ENCODE results near the gene HPCAL4. TPM values are rescaled to one million over a fixed set of nuclear protein-coding genes. Genes with fewer than 3 reads are reported as not detected.

The HPCAL4 gene
- total RNA-seq, 1 donor from 2014 or later: 0.49 TPM

- Mint-ChIP-seq H3K9me3 (no peaks in the 10 kb centered on the region), H3K4me3 (no peak overlapping the region), H3K27ac (ENCODE audit: unreplicated experiment) (no peak overlapping the region), H3K27me3 (ENCODE audit: low read depth) (peaks cover 97% of the 10 kb centered on the region), H3K4me1 (no peaks in the 10 kb centered on the region), H3K36me3 (ENCODE audit: low read depth) (no peaks in the 10 kb centered on the region)
- TF ChIP-seq CTCF (conservative IDR thresholded peaks at IDR 0.05): no peak
- DNase-seq (ENCODE audit: low read depth, low spot score): no peak
Measured at GRCh38 chr1:39732730-39733129, 41.5 kb upstream of the HPCAL4 start.

- Mint-ChIP-seq H3K27ac (ENCODE audit: unreplicated experiment) (no peak overlapping the region), H3K9me3 (no peaks in the 10 kb centered on the region), H3K27me3 (ENCODE audit: low read depth) (peaks cover 99% of the 10 kb centered on the region), H3K4me3 (no peak overlapping the region), H3K4me1 (no peaks in the 10 kb centered on the region), H3K36me3 (ENCODE audit: low read depth) (no peaks in the 10 kb centered on the region)
- DNase-seq (ENCODE audit: low read depth, low spot score): no peak
- no peak for TF ChIP-seq CTCF (conservative IDR thresholded peaks at IDR 0.05)
Measured at GRCh38 chr1:39729842-39730241, 38.6 kb upstream of the HPCAL4 start.

- peaks cover 99% of the 10 kb centered on the region for H3K27me3 Mint-ChIP-seq (ENCODE audit: low read depth)
Measured at GRCh38 chr1:39729030-39729429, 37.8 kb upstream of the HPCAL4 start.

GRCh38 chr1:39727932-39728317 is 36.7 kb upstream of the HPCAL4 start:
- H3K27ac Mint-ChIP-seq (ENCODE audit: unreplicated experiment): no peak overlapping the region
- no peaks in the 10 kb centered on the region for H3K9me3 Mint-ChIP-seq
- no peaks in the 10 kb centered on the region for H3K4me1 Mint-ChIP-seq
- no peak for TF ChIP-seq CTCF (conservative IDR thresholded peaks at IDR 0.05)
- no peak for DNase-seq (ENCODE audit: low read depth, low spot score)
- peaks cover 96% of the 10 kb centered on the region for H3K27me3 Mint-ChIP-seq (ENCODE audit: low read depth)
- H3K4me3 Mint-ChIP-seq: no peak overlapping the region
- H3K36me3 Mint-ChIP-seq (ENCODE audit: low read depth): no peaks in the 10 kb centered on the region

More at GRCh38 chr1:39729030-39729429, 37.8 kb upstream of the HPCAL4 start:
- no peak for TF ChIP-seq CTCF (conservative IDR thresholded peaks at IDR 0.05)
- H3K9me3 Mint-ChIP-seq: no peaks in the 10 kb centered on the region
- no peak for DNase-seq (ENCODE audit: low read depth, low spot score)
- no peaks in the 10 kb centered on the region for H3K36me3 Mint-ChIP-seq (ENCODE audit: low read depth)
- no peak overlapping the region for H3K4me3 Mint-ChIP-seq
- H3K4me1 Mint-ChIP-seq: no peaks in the 10 kb centered on the region
- no peak overlapping the region for H3K27ac Mint-ChIP-seq (ENCODE audit: unreplicated experiment)

- Mint-ChIP-seq H3K27ac (ENCODE audit: unreplicated experiment) (no peak overlapping the region), H3K36me3 (ENCODE audit: low read depth) (no peaks in the 10 kb centered on the region)
- TF ChIP-seq CTCF (conservative IDR thresholded peaks at IDR 0.05): no peak
Measured at GRCh38 chr1:39727221-39727931, 36.1 kb upstream of the HPCAL4 start.

More at GRCh38 chr1:39727221-39727931, 36.1 kb upstream of the HPCAL4 start:
- no peaks in the 10 kb centered on the region for H3K4me1 Mint-ChIP-seq
- no peak overlapping the region for H3K4me3 Mint-ChIP-seq
- H3K9me3 Mint-ChIP-seq: no peaks in the 10 kb centered on the region
- DNase-seq (ENCODE audit: low read depth, low spot score): no peak
- peaks cover 95% of the 10 kb centered on the region for H3K27me3 Mint-ChIP-seq (ENCODE audit: low read depth)

Measured in neural crest cell (in vitro differentiated cells).